Activated T-helper 9 cell treated with anti-CD3 and anti-CD28 coated beads, Interleukin-2, amount 50 U/mL, for 16 hours (primary cell): ENCODE results near the gene STAT5B.
"Not testable (repeated sequence)": the region's sequence is repeated elsewhere in the genome, so short reads cannot be mapped to it uniquely, and the experiment has no call there.

ENCODE experiments used
- DNase-seq: peaks from one replicate; pipeline ENCODE4 v3.0.0-alpha.2; 2020; ENCODE audit warnings: low read depth

The STAT5B gene

GRCh38 chr17:42266918-42267766, 9.0 kb downstream of the STAT5B start:
- DNase-seq: peak; percentile 32

- no peak for DNase-seq
These were observed 9.7 kb downstream of the STAT5B start for GRCh38 chr17:42266462-42266861.

- not testable (repeated sequence) for DNase-seq
These were observed 11.8 kb downstream of the STAT5B start for GRCh38 chr17:42264366-42264765.

GRCh38 chr17:42260318-42260717, 15.9 kb downstream of the STAT5B start:
- DNase-seq: no peak

GRCh38 chr17:42255445-42255844, 20.7 kb downstream of the STAT5B start:
- no peak for DNase-seq

DNA sequence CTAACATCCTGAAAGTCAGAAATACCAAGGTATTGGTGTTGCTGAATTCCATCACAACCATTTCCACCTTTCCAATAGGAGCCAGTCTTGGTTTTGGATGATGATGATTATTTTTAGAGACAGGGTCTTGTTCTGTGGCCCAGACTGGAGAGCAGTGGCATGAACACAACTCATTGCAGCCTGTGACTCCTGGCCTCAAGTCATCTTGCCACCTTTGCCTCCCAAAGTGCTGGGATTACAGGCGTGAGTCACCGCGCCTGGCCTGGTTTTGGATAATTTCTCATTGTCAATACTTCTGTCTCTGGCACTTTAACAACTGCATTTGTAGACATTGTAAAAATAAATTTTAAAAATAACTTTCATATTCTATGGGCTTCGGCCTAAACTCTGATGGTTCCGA, 22.6 kb downstream of the STAT5B start:
- no peak for DNase-seq

GRCh38 chr17:42252597-42253550, 23.3 kb downstream of the STAT5B start:
- DNase-seq: no peak

- DNase-seq: no peak
These were observed 25.1 kb downstream of the STAT5B start for GRCh38 chr17:42251115-42251514.

GRCh38 chr17:42249681-42250446, 26.3 kb downstream of the STAT5B start:
- no peak for DNase-seq

- peak; percentile 56 for DNase-seq
These were observed 27.6 kb downstream of the STAT5B start for GRCh38 chr17:42248351-42249179.

DNA sequence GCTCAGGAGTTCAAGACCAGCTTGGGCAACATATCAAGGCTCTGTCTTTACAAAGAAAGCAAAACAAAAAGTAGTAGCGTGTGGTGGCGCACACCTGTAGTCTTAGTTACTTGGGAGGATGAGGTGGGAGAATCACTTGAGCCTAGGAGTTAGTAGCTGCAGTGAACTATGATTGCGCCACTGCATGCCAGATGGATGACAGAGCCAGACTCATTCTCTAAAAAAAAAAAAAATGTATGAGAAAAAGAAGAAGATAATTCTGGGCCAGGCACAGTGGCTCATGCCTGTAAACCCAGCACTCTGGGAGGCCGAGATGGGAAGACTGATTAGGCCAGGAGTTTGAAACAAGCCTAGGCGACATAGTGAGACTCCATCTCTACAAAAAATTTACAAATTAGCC, 28.5 kb downstream of the STAT5B start:
- DNase-seq: no peak

GRCh38 chr17:42246515-42246914, 29.7 kb downstream of the STAT5B start:
- no peak for DNase-seq

GRCh38 chr17:42245183-42245582, 31.0 kb downstream of the STAT5B start:
- DNase-seq: not testable (repeated sequence)

DNA sequence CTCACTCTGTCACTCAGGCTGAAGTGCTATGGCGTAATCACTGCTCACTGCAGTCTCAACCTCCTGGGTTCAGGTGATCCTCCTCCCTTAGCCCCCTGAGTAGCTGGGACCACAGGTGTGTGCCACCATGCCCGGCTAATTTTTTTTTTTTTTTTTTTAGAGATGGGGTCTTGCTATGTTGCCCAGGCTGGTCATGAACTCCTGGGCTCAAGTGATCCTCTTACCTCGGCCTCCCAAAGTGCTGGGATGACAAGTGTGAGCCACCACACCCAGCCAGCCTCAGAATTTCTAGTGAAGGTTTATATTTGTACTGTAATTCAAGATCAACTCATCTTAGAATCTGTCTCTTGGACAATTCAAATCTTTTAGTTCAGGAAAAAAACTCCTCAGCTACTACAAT, 32.1 kb downstream of the STAT5B start:
- not testable (repeated sequence) for DNase-seq

- no peak for DNase-seq
These were observed 32.7 kb downstream of the STAT5B start for GRCh38 chr17:42243493-42243982.

- DNase-seq: no peak
These were observed 34.3 kb downstream of the STAT5B start for GRCh38 chr17:42241871-42242270.

- not testable (repeated sequence) for DNase-seq
These were observed 35.3 kb downstream of the STAT5B start for GRCh38 chr17:42240863-42241262.

- DNase-seq: no peak
These were observed 36.0 kb downstream of the STAT5B start for GRCh38 chr17:42240201-42240600.

DNA sequence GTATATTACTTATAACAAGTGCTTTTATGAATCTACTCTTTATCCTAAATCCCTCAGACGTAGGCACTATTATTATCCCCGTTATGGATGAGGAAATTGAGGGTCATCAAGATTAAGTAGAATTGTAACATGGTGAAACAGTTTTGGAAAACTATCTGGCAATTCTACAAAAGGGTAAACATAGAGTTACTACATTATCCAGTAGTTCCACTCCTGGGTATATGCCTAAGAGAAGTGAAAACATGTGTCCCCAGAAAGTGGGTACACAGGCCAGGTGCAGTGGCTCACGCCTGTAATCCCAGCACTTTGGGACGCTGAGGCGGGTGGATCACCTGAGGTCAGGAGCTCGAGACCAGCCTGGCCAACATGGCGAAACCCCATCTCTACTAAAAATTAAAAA, 36.6 kb downstream of the STAT5B start:
- DNase-seq: not testable (repeated sequence)

- no peak for DNase-seq
These were observed 39.4 kb downstream of the STAT5B start for GRCh38 chr17:42236760-42237159.

DNA sequence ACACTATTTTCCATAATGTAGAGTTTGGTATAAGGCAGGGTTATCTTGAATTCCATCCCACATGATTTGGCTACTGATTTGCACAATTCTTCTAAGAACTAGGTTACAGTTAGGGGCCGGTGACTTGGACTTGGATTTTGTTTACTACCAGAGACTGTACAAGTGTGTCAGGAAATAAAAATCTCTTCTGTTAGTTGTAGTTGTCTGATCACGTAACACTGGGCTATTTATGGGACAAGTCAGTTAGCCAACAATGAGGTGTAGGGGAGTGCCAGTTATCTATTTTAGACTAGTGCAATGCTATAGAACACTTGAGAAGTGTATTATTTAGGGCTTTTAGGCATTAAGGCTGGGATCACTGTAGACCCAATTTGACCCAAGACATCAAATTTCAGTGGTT, 42.2 kb downstream of the STAT5B start:
- no peak for DNase-seq
